K562 (cell line): ENCODE data around the gene PCDH9. TPM values are rescaled to one million over a fixed set of nuclear protein-coding genes. Genes with fewer than 3 reads are reported as not detected.
A peak's percentile ranks its signal among the peaks of the same experiment; 100 is the strongest.

Source experiments
- ATAC-seq: fragments of 200-7000 bp; cut with Tn5 transposase; 3 replicates; pipeline ENCODE4 v1.9.1; 2020; ENCODE audit warnings: moderate library complexity
- BruUV-seq: library from RNA; stranded (reverse); fragments of 400-500 nt; replicated peaks from 2 replicates; lab custom pipeline; 2021; lab: Mats Ljungman, UMichigan
- CTCF ChIA-PET: fragments of 300-600 bp; formaldehyde crosslinking; extraction: SDS; loops from one replicate; lab custom pipeline; 2021; ENCODE audit warnings: low intra/inter-chr PET ratio; lab: Yijun Ruan, JAX
- POLR2A ChIA-PET: fragments of 300-600, 350-650 bp; sonication (Branson Sonifier 250); formaldehyde crosslinking; extraction: SDS; loops from one replicate; lab custom pipeline; 2021; ENCODE audit warnings: antibody characterized with exemption, inconsistent platforms; lab: Yijun Ruan, JAX
- DNase-seq, 4 experiments: peaks; one replicate each; pipeline versions ENCODE4 v3.0.0 to v3.0.0-alpha.2; 2011 to 2018; ENCODE audit warnings: low spot score in 3 of 4, mixed read lengths in 3 of 4; ENCODE audit errors: extremely low read depth in 1 of 4
- FAIRE-seq: peaks from 2 replicates; lab custom pipeline; 2011; peaks lifted over from hg19 to GRCh38; lab: Jason Lieb, UNC
- H2AFZ ChIP-seq: 2 replicates; pipeline ENCODE4 v1.6.0; 2011; ENCODE audit warnings: low read depth, low read length, control low read depth, inconsistent platforms
- H3K27ac ChIP-seq: fragments of 200-600 bp; 3 replicates; pipeline ENCODE4 v1.8.0; 2011; ENCODE audit warnings: low read depth, mild to moderate bottlenecking, control low read depth, inconsistent platforms, low read length, moderate library complexity, mixed read lengths; ENCODE audit errors: extremely low read depth
- H3K27me3 ChIP-seq, 2 experiments: fragments of 300-600 bp in 1 of 2; 2 replicates in 1 of 2; 3 replicates in 1 of 2; pipeline versions ENCODE4 v1.6.0 to v1.8.0; 2011; ENCODE audit warnings: inconsistent platforms in 2 of 2, low read length in 2 of 2, mild to moderate bottlenecking in 1 of 2, mixed read lengths in 1 of 2, moderate library complexity in 1 of 2; ENCODE audit not compliant: control insufficient read depth in 2 of 2, insufficient read depth in 2 of 2
- H3K36me3 ChIP-seq: fragments of 300-600 bp; 3 replicates; pipeline ENCODE4 v1.8.0; 2011; ENCODE audit warnings: mild to moderate bottlenecking, low read length, inconsistent platforms; ENCODE audit not compliant: control insufficient read depth, insufficient read depth
- H3K4me1 ChIP-seq, 2 experiments: fragments of 200-600 bp in 1 of 2; replicated peaks in 1 of 2; 2 replicates in 1 of 2; 3 replicates in 1 of 2; pipeline versions ENCODE4 v1.5.1 to v1.8.0; 2011; ENCODE audit warnings: inconsistent platforms in 2 of 2, low read length in 2 of 2, mild to moderate bottlenecking in 1 of 2, mixed read lengths in 1 of 2, moderate library complexity in 1 of 2; ENCODE audit not compliant: control insufficient read depth in 2 of 2, insufficient read depth in 2 of 2
- H3K4me2 ChIP-seq: 2 replicates; pipeline ENCODE4 v1.6.1; 2011; ENCODE audit warnings: low read length, control low read depth, inconsistent platforms, mixed read lengths; ENCODE audit not compliant: insufficient read depth
- H3K4me3 ChIP-seq: fragments of 200-600 bp; sonication (generic), shearing (Covaris generic); 2 replicates; pipeline ENCODE4 v1.5.1; 2016; ENCODE audit warnings: control low read depth, inconsistent platforms
- H3K79me2 ChIP-seq: fragments of 200-600 bp; 3 replicates; pipeline ENCODE4 v1.8.0; 2011; ENCODE audit warnings: low read length, inconsistent platforms; ENCODE audit not compliant: control insufficient read depth, insufficient read depth
- H3K9ac ChIP-seq, 2 experiments: 2 replicates each; pipeline versions ENCODE4 v1.6.0 to v1.6.1; 2011; ENCODE audit warnings: low read depth in 2 of 2, low read length in 2 of 2, control low read depth in 1 of 2, inconsistent platforms in 1 of 2, mild to moderate bottlenecking in 1 of 2, mixed read lengths in 1 of 2; ENCODE audit not compliant: insufficient read depth in 1 of 2
- H3K9me1 ChIP-seq: one replicate; pipeline ENCODE4 v1.6.0; 2011; ENCODE audit warnings: inconsistent platforms, mild to moderate bottlenecking, low read length, moderate library complexity; ENCODE audit not compliant: control insufficient read depth, insufficient read depth
- H3K9me3 ChIP-seq: replicated peaks from 2 replicates; pipeline ENCODE4 v1.5.1; 2011; ENCODE audit warnings: low read depth, low read length, inconsistent platforms; ENCODE audit not compliant: control insufficient read depth, insufficient read depth
- H4K20me1 ChIP-seq: replicated peaks from 2 replicates; pipeline ENCODE4 v1.6.1; 2011; ENCODE audit warnings: low read length, inconsistent platforms, mixed read lengths; ENCODE audit not compliant: control insufficient read depth, insufficient read depth
- ARID1B ChIP-seq: fragments of 450-650 bp; IDR thresholded peaks from 2 replicates; pipeline ENCODE4 v1.6.1; 2016; ENCODE audit warnings: antibody characterized with exemption, mild to moderate bottlenecking, inconsistent platforms
- ATF3 ChIP-seq, 2 experiments: fragments of 450-650 bp in 1 of 2; sonication (generic) in 1 of 2; formaldehyde crosslinking in 1 of 2; IDR thresholded peaks in 1 of 2; conservative IDR thresholded peaks in 1 of 2; 2 replicates each; pipeline versions ENCODE4 v1.6.1 to v1.8.1; 2016 to 2023; ENCODE audit warnings: mild to moderate bottlenecking in 2 of 2, moderate library complexity in 2 of 2, inconsistent platforms in 1 of 2, missing genetic modification reagents in 1 of 2
- ELF2 ChIP-seq: fragments of 250-450 bp; sonication (Bioruptor Pico); IDR thresholded peaks from 2 replicates; pipeline ENCODE4 v1.5.0; 2021; ENCODE audit warnings: mild to moderate bottlenecking
- ETS2 ChIP-seq: IDR thresholded peaks from 2 replicates; pipeline ENCODE4 v1.6.1; 2016; ENCODE audit warnings: borderline replicate concordance, missing genetic modification characterization, mild to moderate bottlenecking, moderate library complexity, missing compliant biosample characterization; ENCODE audit not compliant: poor library complexity, severe bottlenecking
- FOS ChIP-seq: IDR thresholded peaks from 3 replicates; pipeline ENCODE4 v1.6.1; 2011; ENCODE audit not compliant: insufficient read length; ENCODE audit errors: extremely low read depth
- GTF2A2 ChIP-seq: IDR thresholded peaks from 2 replicates; pipeline ENCODE4 v1.6.1; 2016; ENCODE audit warnings: mild to moderate bottlenecking, missing genetic modification characterization, missing compliant biosample characterization
- PHF8 ChIP-seq: fragments of 200-600 bp; sonication (generic); IDR thresholded peaks from 2 replicates; pipeline ENCODE4 v1.6.1; 2012; ENCODE audit warnings: mixed run types, mild to moderate bottlenecking, inconsistent platforms, low read length, moderate library complexity, borderline replicate concordance
- STAT5A ChIP-seq: IDR thresholded peaks from 2 replicates; pipeline ENCODE4 v1.6.1; 2012; ENCODE audit warnings: low read length, inconsistent platforms, borderline replicate concordance
- THAP12 ChIP-seq: fragments of 250-450 bp; sonication (Bioruptor Pico); IDR thresholded peaks from 2 replicates; pipeline ENCODE4 v1.9.0; 2021; ENCODE audit warnings: mild to moderate bottlenecking, inconsistent platforms
- ZBTB1 ChIP-seq: sonication (generic); formaldehyde crosslinking; IDR thresholded peaks from 2 replicates; pipeline ENCODE4 v1.8.1; 2023; ENCODE audit warnings: missing genetic modification reagents, low read depth, mild to moderate bottlenecking, borderline replicate concordance
- ZNF184 ChIP-seq: sonication (generic); formaldehyde crosslinking; IDR thresholded peaks from 2 replicates; pipeline ENCODE4 v1.5.0; 2020; ENCODE audit warnings: missing genetic modification reagents
- WGBS: fragments of 100-300 bp; shearing (Covaris generic); methylation state at CpG from one replicate; pipeline ENCODE4 v1.1.6; 2016; ENCODE audit warnings: low coverage, mixed read lengths; ENCODE audit not compliant: insufficient coverage; ENCODE audit errors: missing lambda C conversion rate; 5-methylcytosine and 5-hydroxymethylcytosine counted together
- in situ Hi-C: fragments of 300-500 bp; cut with MboI; formaldehyde crosslinking; loops from 4 replicates; pipeline ENCODE4 v1.15.0; 2018; ENCODE audit warnings: inconsistent platforms, mixed read lengths
- intact Hi-C: fragments of 100-400 bp; cut with micrococcal nuclease; formaldehyde crosslinking; loops from 2 replicates; pipeline ENCODE4 v1.14.2; 2022
- polyA plus RNA-seq, 8 experiments: library from polyadenylated mRNA; depleted of rRNA in 4 of 8; stranded (reverse) in 5 of 8; unstranded in 3 of 8; fragments of >200 nt; fragmentation: Nextera tagmentation in 2 of 8; fragmentation: Illumina TruSeq in 1 of 8; extraction: Ambion mirVana in 2 of 8; extraction: Trizol in 1 of 8; gene quantifications; 2 replicates each; pipeline versions ENCODE4 v1.2.1 to v1.2.3, GENCODE V29; 2011 to 2014; ENCODE audit warnings: inconsistent platforms in 1 of 8, missing spikeins in 1 of 8
- total RNA-seq, 7 experiments: library from RNA; depleted of rRNA in 6 of 7; stranded (reverse); fragments of >200 nt in 6 of 7; fragmentation: Illumina TruSeq in 2 of 7; extraction: Trizol in 2 of 7; gene quantifications; 2 replicates each; pipeline versions ENCODE4 v1.2.1 to v1.2.3, GENCODE V29; 2011 to 2021; ENCODE audit warnings: low replicate concordance in 1 of 7
- TF ChIP-seq, protein P1 (sequence below): sonication (generic); formaldehyde crosslinking; IDR thresholded peaks from 2 replicates; pipeline ENCODE4 v1.8.1; 2022; ENCODE audit warnings: missing genetic modification reagents
- TF ChIP-seq, protein P2 (sequence below): IDR thresholded peaks from 2 replicates; pipeline ENCODE4 v1.6.1; 2014; ENCODE audit warnings: antibody characterized with exemption
- TF ChIP-seq, protein P3 (sequence below): fragments of 450-650 bp; formaldehyde crosslinking; IDR thresholded peaks from 2 replicates; pipeline ENCODE4 v1.4.0; 2022; ENCODE audit warnings: missing genetic modification characterization

Gene PCDH9
- total and polyA plus RNA-seq, 9 of the 15 experiments (the other 6 are each of a cell fraction or from before 2014, with no cell fraction given), result 1.1 to 6.7 (median 4.9) TPM

DNA sequence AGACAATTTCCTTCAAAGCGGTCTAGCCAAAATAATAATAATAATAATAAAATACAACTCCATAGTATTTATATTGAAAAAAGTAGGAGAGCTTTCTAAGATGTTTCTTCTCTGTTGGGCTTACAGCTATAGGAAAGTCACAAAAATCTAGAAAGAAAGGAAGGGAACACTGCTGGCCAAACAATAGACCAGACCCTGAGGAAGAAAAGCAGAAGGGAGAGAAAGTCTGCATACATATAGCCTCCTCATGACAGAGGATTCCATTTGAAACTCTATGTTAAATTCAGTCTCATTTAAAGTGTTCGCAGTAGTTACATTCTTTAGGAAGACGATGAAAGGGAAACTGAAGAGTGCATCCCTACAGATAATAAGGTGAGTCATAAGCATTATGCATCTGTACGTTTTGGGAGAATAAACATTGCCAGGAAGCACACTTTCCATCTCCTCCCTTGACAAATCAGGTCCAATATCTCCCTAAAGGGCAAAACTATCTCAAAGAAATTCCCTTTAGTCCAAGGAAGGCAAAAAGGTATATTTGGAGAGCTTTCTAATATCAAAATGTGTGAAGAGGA lies 86.5 kb downstream of the PCDH9 start:
- Histone ChIP-seq H3K79me2 (no peaks in the 10 kb centered on the region), H3K4me3 (no peak overlapping the region), H3K4me2 (no peak overlapping the region), H3K9me1 (no peaks in the 10 kb centered on the region), H3K36me3 (no peaks in the 10 kb centered on the region), H2AFZ (0 out of 2 replicates have a peak overlapping the region, but pooled peaks have one; percentile 35), H3K4me1 (0 out of 5 replicates have a peak, but pooled peaks cover 0 to 2% of the 10 kb centered on the region in 2 experiments), H3K9me3 (no peaks in the 10 kb centered on the region), H3K27me3 (no peaks in the 10 kb centered on the region), H3K9ac (no peak overlapping the region), H4K20me1 (no peaks in the 10 kb centered on the region), H3K27ac (no peak overlapping the region)
- FAIRE-seq, result no peak
- intact Hi-C loops (no loop called here), in situ Hi-C loops (no loop called here)
- POLR2A ChIA-PET, result no interaction called here
- peak; percentile 53 for ATAC-seq
- no TSS peak for BruUV-seq
- WGBS, result 24% methylated on average over 3 of the region's 4 CpGs
- CTCF ChIA-PET, result no interaction called here
- no peak for DNase-seq
- no peak for TF ChIP-seq GTF2A2 (tag)
- TF ChIP-seq FOS, result no peak
- TF ChIP-seq, protein P1, sequence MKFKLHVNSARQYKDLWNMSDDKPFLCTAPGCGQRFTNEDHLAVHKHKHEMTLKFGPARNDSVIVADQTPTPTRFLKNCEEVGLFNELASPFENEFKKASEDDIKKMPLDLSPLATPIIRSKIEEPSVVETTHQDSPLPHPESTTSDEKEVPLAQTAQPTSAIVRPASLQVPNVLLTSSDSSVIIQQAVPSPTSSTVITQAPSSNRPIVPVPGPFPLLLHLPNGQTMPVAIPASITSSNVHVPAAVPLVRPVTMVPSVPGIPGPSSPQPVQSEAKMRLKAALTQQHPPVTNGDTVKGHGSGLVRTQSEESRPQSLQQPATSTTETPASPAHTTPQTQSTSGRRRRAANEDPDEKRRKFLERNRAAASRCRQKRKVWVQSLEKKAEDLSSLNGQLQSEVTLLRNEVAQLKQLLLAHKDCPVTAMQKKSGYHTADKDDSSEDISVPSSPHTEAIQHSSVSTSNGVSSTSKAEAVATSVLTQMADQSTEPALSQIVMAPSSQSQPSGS (CRISPR knock-in tag), result no peak
- peak; percentile 21; the same call in 1 of the 2 replicates for TF ChIP-seq ARID1B
- no peak for TF ChIP-seq ETS2 (tag)
- TF ChIP-seq PHF8, result no peak
- no peak for TF ChIP-seq ZNF184 (CRISPR knock-in tag)
- TF ChIP-seq, protein P2, sequence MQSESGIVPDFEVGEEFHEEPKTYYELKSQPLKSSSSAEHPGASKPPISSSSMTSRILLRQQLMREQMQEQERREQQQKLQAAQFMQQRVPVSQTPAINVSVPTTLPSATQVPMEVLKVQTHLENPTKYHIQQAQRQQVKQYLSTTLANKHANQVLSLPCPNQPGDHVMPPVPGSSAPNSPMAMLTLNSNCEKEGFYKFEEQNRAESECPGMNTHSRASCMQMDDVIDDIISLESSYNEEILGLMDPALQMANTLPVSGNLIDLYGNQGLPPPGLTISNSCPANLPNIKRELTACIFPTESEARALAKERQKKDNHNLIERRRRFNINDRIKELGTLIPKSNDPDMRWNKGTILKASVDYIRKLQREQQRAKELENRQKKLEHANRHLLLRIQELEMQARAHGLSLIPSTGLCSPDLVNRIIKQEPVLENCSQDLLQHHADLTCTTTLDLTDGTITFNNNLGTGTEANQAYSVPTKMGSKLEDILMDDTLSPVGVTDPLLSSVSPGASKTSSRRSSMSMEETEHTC, result no peak
- TF ChIP-seq ELF2 (CRISPR knock-in tag), result no peak
- TF ChIP-seq STAT5A, result no peak
- no peak for TF ChIP-seq ZBTB1
- no peak for TF ChIP-seq THAP12 (CRISPR knock-in tag)
- peak; percentile 44; the same call in 1 of the 2 replicates for TF ChIP-seq ATF3 (IDR thresholded peaks at IDR 0.05)
- TF ChIP-seq ATF3 (CRISPR knock-in tag; conservative IDR thresholded peaks at IDR 0.05), result no peak
- TF ChIP-seq, protein P3, sequence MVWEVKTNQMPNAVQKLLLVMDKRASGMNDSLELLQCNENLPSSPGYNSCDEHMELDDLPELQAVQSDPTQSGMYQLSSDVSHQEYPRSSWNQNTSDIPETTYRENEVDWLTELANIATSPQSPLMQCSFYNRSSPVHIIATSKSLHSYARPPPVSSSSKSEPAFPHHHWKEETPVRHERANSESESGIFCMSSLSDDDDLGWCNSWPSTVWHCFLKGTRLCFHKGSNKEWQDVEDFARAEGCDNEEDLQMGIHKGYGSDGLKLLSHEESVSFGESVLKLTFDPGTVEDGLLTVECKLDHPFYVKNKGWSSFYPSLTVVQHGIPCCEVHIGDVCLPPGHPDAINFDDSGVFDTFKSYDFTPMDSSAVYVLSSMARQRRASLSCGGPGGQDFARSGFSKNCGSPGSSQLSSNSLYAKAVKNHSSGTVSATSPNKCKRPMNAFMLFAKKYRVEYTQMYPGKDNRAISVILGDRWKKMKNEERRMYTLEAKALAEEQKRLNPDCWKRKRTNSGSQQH (CRISPR knock-in tag), result no peak
